Epithelial cell of proximal tubule (primary cell): ENCODE measurements around the gene CCDC60. TPM values are rescaled to one million over a fixed set of nuclear protein-coding genes. Genes with fewer than 3 reads are reported as not detected.

ENCODE experiments used
- DNase-seq: peaks from one replicate; pipeline ENCODE4 v3.0.0-alpha.2; 2011; ENCODE audit warnings: low read depth
- H3K4me3 ChIP-seq: 2 replicates; pipeline ENCODE4 v1.5.1; 2011; ENCODE audit warnings: low read depth, mild to moderate bottlenecking, low read length
- CTCF ChIP-seq: conservative IDR thresholded peaks from 2 replicates; pipeline ENCODE4 v1.5.1; 2012; ENCODE audit warnings: low read depth, mild to moderate bottlenecking, low read length
- total RNA-seq: library from RNA; depleted of rRNA; stranded (reverse); fragments of >200 nt; gene quantifications from 2 replicates; pipeline ENCODE4 v1.2.3, GENCODE V29; 2015

Gene CCDC60
- total RNA-seq, 1 donor from 2014 or later: not detected

GRCh38 chr12:119447618-119448017 is 113.1 kb downstream of the CCDC60 start:
- no peak overlapping the region for H3K4me3 ChIP-seq
- no peak for TF ChIP-seq CTCF
- no peak for DNase-seq

GRCh38 chr12:119448611-119449131 is 114.1 kb downstream of the CCDC60 start:
- DNase-seq: no peak
- no peak for TF ChIP-seq CTCF
- H3K4me3 ChIP-seq: no peak overlapping the region

GRCh38 chr12:119450771-119451170 is 116.2 kb downstream of the CCDC60 start:
- H3K4me3 ChIP-seq: no peak overlapping the region
- no peak for TF ChIP-seq CTCF
- DNase-seq: no peak

GRCh38 chr12:119456824-119457223 is 122.3 kb downstream of the CCDC60 start:
- H3K4me3 ChIP-seq: no peak overlapping the region
- DNase-seq: no peak
- no peak for TF ChIP-seq CTCF

GRCh38 chr12:119457271-119457670 is 122.7 kb downstream of the CCDC60 start:
- no peak for TF ChIP-seq CTCF
- no peak overlapping the region for H3K4me3 ChIP-seq
- DNase-seq: no peak

- TF ChIP-seq CTCF: no peak
- H3K4me3 ChIP-seq: no peak overlapping the region
- no peak for DNase-seq
Observed at GRCh38 chr12:119459481-119459880, 125.0 kb downstream of the CCDC60 start.

- H3K4me3 ChIP-seq: no peak overlapping the region
- no peak for DNase-seq
- no peak for TF ChIP-seq CTCF
Observed at GRCh38 chr12:119460876-119461275, 126.3 kb downstream of the CCDC60 start.
